Thoracic aorta (tissue), 2 donors: Measurements from ENCODE around the gene SELENOV. TPM values are rescaled to one million over a fixed set of nuclear protein-coding genes. Genes with fewer than 3 reads are reported as not detected.

Experiments used
- ATAC-seq: fragments of 150-250 bp; one replicate; pipeline ENCODE4 v1.8.0; 2017; ENCODE audit warnings: low read depth; ENCODE audit not compliant: insufficient number of reproducible peaks, low FRiP score
- DNase-seq: peaks from one replicate; pipeline ENCODE4 v3.0.0-alpha.2; 2020; ENCODE audit warnings: low spot score
- H3K27ac ChIP-seq, 2 donors: fragments of 200-600 bp; sonication (generic); 1 replicate in 1 of 2; 2 replicates in 1 of 2; pipeline ENCODE4 v1.5.1; 2016; ENCODE audit warnings: mild to moderate bottlenecking in 2 of 2, moderate library complexity in 2 of 2
- H3K27me3 ChIP-seq: fragments of 200-600 bp; sonication (generic); replicated peaks from 2 replicates; pipeline ENCODE4 v1.6.0; 2016; ENCODE audit warnings: mild to moderate bottlenecking; ENCODE audit not compliant: insufficient read depth
- H3K36me3 ChIP-seq: fragments of 200-600 bp; sonication (generic); one replicate; pipeline ENCODE4 v1.5.1; 2016
- H3K4me1 ChIP-seq, 2 donors: fragments of 200-600 bp; sonication (generic); 1 replicate in 1 of 2; 2 replicates in 1 of 2; pipeline versions ENCODE4 v1.5.1 to v1.6.0; 2016; ENCODE audit warnings: low read depth in 2 of 2, mild to moderate bottlenecking in 1 of 2; ENCODE audit not compliant: control insufficient read depth in 1 of 2
- H3K4me3 ChIP-seq: fragments of 200-600 bp; sonication (generic); 2 replicates; pipeline ENCODE4 v1.5.1; 2016; ENCODE audit warnings: mild to moderate bottlenecking
- H3K9me3 ChIP-seq: fragments of 200-600 bp; sonication (generic); 2 replicates; pipeline ENCODE4 v1.5.1; 2016
- total RNA-seq, 2 donors: library from RNA; depleted of rRNA; stranded (reverse); fragments of >200 nt; gene quantifications; one replicate each; pipeline versions ENCODE4 v1.1.0 to v1.2.3, GENCODE V29; 2016
- TF ChIP-seq, protein P1 (sequence below): fragments of 200-600 bp; sonication (generic); IDR thresholded peaks from one replicate; pipeline ENCODE4 v1.5.1; 2019; ENCODE audit warnings: antibody characterized with exemption

Gene SELENOV
- total RNA-seq, 2 donors from 2014 or later, result not detected

DNA sequence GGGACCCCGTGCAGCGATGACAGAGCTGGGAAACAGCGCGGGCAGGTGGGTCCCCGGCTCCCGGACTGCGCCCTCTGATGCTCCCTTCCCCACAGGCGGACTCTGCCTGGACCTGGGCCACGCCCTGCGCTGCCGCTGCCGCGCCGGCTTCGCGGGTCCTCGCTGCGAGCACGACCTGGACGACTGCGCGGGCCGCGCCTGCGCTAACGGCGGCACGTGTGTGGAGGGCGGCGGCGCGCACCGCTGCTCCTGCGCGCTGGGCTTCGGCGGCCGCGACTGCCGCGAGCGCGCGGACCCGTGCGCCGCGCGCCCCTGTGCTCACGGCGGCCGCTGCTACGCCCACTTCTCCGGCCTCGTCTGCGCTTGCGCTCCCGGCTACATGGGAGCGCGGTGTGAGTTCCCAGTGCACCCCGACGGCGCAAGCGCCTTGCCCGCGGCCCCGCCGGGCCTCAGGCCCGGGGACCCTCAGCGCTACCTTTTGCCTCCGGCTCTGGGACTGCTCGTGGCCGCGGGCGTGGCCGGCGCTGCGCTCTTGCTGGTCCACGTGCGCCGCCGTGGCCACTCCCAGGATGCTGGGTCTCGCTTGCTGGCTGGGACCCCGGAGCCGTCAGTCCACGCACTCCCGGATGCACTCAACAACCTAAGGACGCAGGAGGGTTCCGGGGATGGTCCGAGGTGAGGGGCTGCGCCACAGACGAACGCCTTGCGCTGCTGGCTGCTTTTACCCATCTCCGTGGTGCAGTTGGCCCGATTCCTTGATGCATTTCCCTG is 7.8 kb upstream of the SELENOV start:
- TF ChIP-seq, protein P1, sequence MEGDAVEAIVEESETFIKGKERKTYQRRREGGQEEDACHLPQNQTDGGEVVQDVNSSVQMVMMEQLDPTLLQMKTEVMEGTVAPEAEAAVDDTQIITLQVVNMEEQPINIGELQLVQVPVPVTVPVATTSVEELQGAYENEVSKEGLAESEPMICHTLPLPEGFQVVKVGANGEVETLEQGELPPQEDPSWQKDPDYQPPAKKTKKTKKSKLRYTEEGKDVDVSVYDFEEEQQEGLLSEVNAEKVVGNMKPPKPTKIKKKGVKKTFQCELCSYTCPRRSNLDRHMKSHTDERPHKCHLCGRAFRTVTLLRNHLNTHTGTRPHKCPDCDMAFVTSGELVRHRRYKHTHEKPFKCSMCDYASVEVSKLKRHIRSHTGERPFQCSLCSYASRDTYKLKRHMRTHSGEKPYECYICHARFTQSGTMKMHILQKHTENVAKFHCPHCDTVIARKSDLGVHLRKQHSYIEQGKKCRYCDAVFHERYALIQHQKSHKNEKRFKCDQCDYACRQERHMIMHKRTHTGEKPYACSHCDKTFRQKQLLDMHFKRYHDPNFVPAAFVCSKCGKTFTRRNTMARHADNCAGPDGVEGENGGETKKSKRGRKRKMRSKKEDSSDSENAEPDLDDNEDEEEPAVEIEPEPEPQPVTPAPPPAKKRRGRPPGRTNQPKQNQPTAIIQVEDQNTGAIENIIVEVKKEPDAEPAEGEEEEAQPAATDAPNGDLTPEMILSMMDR, result no peak
- peaks cover 7% of the 10 kb centered on the region for H3K27me3 ChIP-seq
- peak overlapping the region; percentile 63 for H3K4me3 ChIP-seq
- H3K36me3 ChIP-seq, result no peaks in the 10 kb centered on the region
- DNase-seq (no peak), ATAC-seq (no peak)
- H3K9me3 ChIP-seq, result no peaks in the 10 kb centered on the region
- no peak overlapping the region for H3K27ac ChIP-seq
- peaks cover 0 to 12% of the 10 kb centered on the region in 2 donors for H3K4me1 ChIP-seq

DNA sequence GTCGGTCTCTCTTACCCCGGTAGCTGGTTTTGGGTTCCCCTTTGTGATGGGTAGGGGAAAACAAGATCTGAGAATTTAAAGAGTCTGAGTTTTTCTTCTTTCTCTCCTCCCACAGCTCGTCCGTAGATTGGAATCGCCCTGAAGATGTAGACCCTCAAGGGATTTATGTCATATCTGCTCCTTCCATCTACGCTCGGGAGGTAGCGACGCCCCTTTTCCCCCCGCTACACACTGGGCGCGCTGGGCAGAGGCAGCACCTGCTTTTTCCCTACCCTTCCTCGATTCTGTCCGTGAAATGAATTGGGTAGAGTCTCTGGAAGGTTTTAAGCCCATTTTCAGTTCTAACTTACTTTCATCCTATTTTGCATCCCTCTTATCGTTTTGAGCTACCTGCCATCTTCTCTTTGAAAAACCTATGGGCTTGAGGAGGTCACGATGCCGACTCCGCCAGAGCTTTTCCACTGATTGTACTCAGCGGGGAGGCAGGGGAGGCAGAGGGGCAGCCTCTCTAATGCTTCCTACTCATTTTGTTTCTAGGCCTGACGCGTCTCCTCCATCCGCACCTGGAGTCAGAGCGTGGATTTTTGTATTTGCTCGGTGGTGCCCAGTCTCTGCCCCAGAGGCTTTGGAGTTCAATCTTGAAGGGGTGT is 7.1 kb upstream of the SELENOV start:
- Histone ChIP-seq H3K4me1 (peaks cover 0 to 12% of the 10 kb centered on the region in 2 donors), H3K9me3 (no peaks in the 10 kb centered on the region), H3K27ac (no peak overlapping the region), H3K4me3 (peak overlapping the region; percentile 63), H3K36me3 (no peaks in the 10 kb centered on the region), H3K27me3 (peaks cover 8% of the 10 kb centered on the region)
- TF ChIP-seq, protein P1, result no peak
- ATAC-seq, result no peak
- no peak for DNase-seq

GRCh38 chr19:39508629-39509028 is 6.3 kb upstream of the SELENOV start:
- Histone ChIP-seq H3K27ac (no peak overlapping the region), H3K9me3 (no peaks in the 10 kb centered on the region), H3K4me3 (no peak overlapping the region), H3K27me3 (peaks cover 11% of the 10 kb centered on the region), H3K36me3 (no peaks in the 10 kb centered on the region), H3K4me1 (peaks cover 0 to 12% of the 10 kb centered on the region in 2 donors)
- TF ChIP-seq, protein P1, result no peak
- no peak for ATAC-seq
- DNase-seq, result no peak

DNA sequence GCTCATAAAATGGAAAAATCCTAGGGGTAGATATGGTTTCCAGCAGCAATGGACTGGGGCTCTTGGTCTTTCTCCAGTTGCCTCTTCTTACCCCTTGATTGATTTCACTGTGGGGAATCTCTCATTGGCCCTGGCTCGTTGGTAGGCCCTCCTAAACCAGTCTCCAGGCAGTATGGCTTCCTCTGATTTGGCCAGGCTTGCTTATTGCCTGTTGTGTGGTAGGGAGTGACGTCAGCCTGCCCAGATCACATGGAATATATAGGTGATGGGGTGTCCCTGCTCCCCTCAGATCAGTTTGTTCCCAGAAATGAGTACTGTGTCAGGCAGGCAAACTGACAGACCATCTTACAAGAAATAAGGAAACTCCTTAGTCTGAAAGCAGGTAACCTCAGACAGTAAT is 5.7 kb upstream of the SELENOV start:
- TF ChIP-seq, protein P1, result no peak
- no peak for DNase-seq
- ATAC-seq, result no peak
- no peaks in the 10 kb centered on the region for H3K9me3 ChIP-seq
- H3K4me1 ChIP-seq, result peaks cover 0 to 12% of the 10 kb centered on the region in 2 donors
- no peak overlapping the region for H3K27ac ChIP-seq
- no peaks in the 10 kb centered on the region for H3K36me3 ChIP-seq
- peaks cover 17% of the 10 kb centered on the region for H3K27me3 ChIP-seq
- no peak overlapping the region for H3K4me3 ChIP-seq

GRCh38 chr19:39512988-39513387 is 2.0 kb upstream of the SELENOV start:
- no peaks in the 10 kb centered on the region for H3K9me3 ChIP-seq
- H3K36me3 ChIP-seq, result no peaks in the 10 kb centered on the region
- TF ChIP-seq, protein P1, result no peak
- peaks cover 6 to 13% of the 10 kb centered on the region in 2 donors for H3K4me1 ChIP-seq
- no peak overlapping the region for H3K27ac ChIP-seq
- H3K27me3 ChIP-seq, result peaks cover 17% of the 10 kb centered on the region
- DNase-seq, result no peak
- ATAC-seq, result no peak
- H3K4me3 ChIP-seq, result no peak overlapping the region
